Stimulated activated CD4-positive, alpha-beta T cell treated with anti-CD3 and anti-CD28 coated beads, TNF-alpha, amount 100 ng/mL, for 4 hours (primary cell): ENCODE data around the gene AGTR1.
"Not testable (repeated sequence)": the region's sequence is repeated elsewhere in the genome, so short reads cannot be mapped to it uniquely, and the experiment has no call there.

Experiments used
- DNase-seq, 3 experiments: peaks; one replicate each; pipeline ENCODE4 v3.0.0-alpha.2; 2020; ENCODE audit warnings: low read depth in 3 of 3

Gene AGTR1

GRCh38 chr3:148758303-148758884 lies 60.7 kb downstream of the AGTR1 start:
- no peak for DNase-seq

- no peak for DNase-seq
These were observed 61.7 kb downstream of the AGTR1 start for GRCh38 chr3:148759430-148759829.

GRCh38 chr3:148763156-148763680 lies 65.5 kb downstream of the AGTR1 start:
- DNase-seq, result no peak

DNA sequence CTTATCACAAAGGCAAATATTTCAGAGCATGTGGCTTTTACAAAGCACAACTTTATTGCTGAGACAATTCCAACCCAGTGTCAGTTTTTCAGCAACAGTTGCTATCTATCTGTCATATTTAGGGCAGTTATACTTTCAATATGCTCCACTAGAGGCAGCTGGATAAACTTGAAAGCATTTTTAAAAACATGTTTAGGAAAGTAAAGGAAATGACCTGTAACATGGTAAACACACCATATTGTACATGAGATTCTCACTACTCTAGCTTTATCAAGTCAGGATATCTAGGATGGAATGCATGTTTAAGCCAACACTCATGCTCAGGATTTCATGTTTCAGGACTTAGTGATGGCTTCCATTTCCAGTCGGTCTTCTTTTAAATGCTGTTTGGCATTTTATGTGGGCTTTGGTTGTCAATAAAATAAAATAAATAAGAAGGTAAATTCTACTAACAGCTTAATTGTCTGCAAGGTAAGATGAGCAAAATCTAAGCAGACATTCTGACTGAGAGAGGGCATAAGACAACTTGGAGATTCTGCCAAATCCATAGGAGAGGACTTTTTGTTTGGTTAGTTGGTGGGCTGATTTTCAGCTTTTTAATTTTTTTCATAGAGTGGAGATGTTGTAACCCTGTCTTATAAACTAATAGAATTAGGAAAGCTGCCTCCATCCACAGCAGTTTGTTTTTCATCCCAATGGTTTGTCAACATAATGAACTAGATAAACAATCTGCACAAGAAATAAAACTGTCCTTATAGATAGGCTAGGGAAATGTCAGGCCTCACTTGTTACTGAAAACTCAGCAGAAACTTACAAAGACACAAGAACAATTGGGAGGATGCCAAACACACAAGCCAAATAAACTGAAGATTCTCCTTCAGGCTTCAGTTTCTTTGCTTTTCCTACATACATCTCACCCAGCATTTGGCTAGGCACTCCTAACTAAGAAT lies 66.6 kb downstream of the AGTR1 start:
- DNase-seq, result no peak

DNA sequence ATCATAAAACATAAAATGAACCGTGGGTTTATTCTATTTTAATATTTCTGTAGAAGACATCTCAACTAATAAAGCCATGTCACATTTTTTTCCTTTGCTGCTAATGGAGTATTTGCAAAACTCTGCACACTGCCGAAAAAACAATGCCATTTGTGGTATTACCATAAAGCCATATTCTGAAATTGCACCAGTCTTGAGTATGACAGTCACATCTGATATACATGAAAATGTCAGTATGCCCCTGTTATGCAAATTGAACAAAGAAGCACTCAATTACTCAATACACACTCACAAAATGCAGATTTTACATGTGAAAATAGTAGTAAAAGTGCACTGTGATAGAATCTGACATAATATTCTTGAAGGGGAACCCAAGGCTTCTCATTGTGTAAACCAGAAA lies 74.7 kb downstream of the AGTR1 start:
- no peak for DNase-seq

DNA sequence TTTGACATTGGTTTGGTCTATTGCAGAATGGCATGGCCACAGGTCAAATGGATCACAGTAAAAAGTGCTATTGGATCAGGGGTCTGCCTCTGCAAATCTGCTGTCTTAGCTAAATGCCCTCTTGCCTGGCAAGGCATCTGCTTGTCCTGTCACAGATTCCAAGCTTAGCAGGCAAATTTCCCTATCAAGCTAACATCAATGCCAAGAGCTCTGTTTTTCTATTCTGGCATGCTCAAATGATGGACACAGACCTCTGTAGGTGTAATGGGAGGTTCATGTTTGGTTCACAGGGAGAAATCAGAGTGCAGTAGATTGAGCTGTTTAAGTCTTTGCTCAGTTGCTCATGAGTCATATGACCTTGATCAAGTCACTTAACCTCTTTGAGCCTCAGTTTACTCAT lies 75.1 kb downstream of the AGTR1 start:
- DNase-seq, result no peak

DNA sequence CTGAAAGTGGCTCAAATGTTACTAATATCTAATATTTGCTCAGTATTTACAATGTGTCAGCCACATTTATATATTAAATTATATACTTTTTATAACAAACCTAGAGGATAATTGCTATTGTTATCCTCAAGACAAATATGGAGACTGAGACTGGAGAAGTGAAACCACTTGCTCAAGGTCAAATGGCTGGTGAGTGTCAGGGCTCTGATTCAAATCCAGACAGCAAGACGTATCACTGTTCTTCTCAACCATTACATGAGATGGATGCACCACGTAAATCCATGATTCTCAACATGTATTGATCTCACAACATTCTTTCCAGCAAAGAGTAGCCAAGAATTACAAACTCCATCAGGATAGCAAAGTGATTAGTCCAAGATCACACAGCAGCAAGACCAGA lies 76.1 kb downstream of the AGTR1 start:
- DNase-seq, result no peak

DNA sequence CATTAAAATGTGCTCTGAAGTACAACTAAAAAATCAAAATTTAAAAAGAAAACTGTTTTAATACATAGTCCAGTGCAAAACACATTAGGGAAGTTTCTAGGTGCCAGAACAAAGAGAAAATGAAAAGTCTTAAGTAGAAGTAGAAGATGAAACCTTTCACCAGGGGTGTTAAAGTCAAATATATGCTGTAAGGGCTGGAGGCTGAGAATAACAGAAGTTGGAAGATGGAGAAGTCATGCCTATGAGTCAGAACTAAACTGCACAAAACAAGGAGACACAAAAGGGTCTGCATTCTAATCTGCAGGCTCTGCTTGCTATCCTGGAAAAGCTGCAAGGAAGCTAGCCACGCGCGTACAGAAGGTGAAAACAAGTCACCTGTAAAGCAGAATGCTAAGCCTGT lies 81.2 kb downstream of the AGTR1 start:
- no peak for DNase-seq

GRCh38 chr3:148785026-148785425 lies 87.3 kb downstream of the AGTR1 start:
- not testable (repeated sequence) for DNase-seq

GRCh38 chr3:148786159-148786558 lies 88.5 kb downstream of the AGTR1 start:
- DNase-seq, result not testable (repeated sequence)

DNA sequence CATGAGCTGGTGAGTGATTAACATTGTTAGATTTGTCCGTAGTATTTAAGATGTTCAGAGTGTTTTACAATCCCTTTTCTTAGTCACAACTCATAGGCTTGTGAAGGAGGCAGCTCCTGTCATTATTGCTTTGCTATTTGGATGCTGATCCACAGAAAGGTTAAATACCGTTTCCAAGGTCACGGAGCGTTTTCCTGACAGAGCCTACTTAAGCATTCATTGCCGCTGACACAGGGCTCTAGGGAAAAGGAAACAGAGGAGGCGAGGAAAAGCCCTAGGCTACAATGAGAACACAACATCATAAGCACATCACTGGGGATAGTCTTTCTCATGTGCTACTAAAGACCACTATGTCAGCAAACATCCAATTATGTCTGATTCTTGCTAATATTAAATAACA lies 91.4 kb downstream of the AGTR1 start:
- no peak for DNase-seq

DNA sequence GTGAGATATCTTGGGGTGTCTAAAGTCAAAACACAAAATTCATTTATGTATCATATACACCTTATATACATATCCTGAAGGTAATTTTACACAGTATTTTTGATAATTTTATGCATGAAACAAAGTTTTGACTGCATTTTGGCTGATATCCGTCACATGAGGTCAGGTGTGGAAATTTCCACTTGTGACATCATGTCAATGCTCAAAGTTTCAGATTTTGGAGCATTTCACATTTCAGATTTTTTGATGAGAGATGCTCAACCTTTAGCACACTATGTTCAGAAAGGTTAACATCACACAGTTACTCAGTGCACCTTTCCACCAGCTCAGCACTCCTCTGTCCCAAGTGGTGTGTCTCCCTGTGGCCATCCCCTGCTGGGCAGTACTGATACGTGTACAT lies 92.2 kb downstream of the AGTR1 start:
- no peak for DNase-seq

GRCh38 chr3:148790370-148790769 lies 92.7 kb downstream of the AGTR1 start:
- DNase-seq, result no peak

DNA sequence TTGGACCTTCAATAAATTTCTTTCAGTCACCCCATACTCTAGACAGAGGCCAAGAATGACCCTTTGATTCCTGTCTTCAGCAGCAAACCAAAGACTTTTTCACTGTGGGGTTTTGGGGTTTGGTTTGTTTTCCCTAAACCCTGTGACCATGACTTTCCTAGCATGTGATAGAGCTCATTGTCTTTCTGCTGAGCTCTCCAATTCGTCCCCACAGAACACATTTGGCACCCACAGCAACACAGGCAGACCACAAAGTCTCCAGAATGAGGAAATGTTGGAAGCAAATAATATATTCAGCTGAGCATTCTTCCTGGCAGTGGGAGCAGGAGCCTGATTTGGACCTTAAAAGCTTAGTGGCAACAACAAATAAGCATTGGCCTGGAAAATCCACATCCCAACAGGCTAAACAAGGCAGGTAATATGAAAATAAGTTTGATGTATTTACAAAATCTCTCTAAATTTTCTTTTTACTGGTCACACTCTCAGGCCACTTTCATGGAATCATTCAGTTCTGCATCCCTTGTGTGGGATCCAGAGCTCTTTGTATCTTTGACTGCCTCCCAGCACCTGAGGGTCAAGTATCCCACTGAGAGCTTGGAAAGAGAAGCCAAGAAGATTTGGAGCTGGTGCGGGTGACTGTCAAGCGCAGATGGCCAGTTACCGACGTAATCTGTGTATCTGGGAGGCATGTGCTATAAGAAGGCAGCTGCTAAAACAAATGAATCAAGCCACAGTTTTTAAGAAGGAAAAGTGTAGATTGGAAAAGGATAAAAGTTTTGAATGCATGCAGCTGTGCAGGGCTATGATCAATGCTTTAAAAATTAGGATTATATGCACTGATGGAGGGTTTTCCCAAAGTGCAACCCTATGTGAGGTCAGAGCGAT lies 93.4 kb downstream of the AGTR1 start:
- no peak for DNase-seq

DNA sequence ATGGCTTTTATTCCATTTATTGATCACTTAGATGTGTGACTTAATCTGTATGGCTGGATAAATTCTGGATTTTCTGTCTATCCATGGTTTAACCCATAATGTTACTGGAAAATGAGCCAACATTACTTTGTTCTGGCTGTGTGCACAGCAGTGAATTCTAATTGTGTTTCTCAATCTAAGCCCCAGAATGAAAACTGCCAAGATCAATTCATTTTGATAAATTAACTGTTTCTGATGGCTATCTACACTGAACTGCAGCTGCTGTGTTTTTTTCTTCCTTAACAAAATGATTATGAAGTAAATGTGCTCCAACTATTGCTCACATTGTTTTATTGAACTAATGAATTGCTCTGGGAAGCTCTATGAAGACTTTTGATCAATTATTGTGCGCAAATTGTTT lies 94.2 kb downstream of the AGTR1 start:
- no peak for DNase-seq

- no peak for DNase-seq
These were observed 94.8 kb downstream of the AGTR1 start for GRCh38 chr3:148792516-148792915.
